ENCODE results near the gene NOS1. TPM values are rescaled to one million over a fixed set of nuclear protein-coding genes. Genes with fewer than 3 reads are reported as not detected.

Gene NOS1
- total RNA-seq, 4 donors from 2014 or later: 6.6 to 15.4 (median 12.0) TPM

DNA sequence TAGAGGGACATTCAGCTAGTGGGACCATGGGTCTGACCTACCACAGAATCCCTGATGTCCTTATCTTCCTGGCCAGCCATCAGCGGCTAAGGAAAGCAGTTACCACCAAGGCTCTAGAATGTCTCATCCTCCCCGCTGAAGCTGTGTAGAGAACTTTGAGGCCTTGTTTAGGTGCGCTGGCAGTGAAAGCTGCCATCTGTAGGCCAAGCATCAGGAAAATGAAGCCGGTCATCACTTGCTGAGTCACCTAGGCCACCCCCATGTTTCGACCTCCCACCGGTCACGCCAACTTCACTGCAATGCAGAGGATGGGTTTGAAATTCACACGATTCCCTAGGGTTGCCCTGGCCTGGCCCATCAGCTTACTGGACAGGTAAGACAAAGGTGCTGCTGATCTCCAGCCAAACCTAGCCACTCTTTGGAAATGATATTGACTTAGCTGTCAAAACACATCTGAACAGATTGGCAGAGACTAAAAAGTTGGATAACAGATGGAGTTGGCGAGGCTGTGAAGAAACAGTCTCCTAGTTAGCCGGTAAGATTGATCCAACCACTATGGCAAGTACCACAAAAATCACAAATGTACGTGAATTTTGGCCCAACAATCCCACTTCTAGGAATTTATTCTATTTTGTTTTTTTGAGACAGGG, 52.0 kb downstream of the NOS1 start:
- Histone ChIP-seq H3K36me3 (no peaks in the 10 kb centered on the region), H3K4me3 (no peak overlapping the region), H3K4me1 (no peaks in the 10 kb centered on the region), H3K27ac (no peak overlapping the region), H3K9me3 (no peaks in the 10 kb centered on the region), H3K27me3 (no peaks in the 10 kb centered on the region)
- WGBS: 86% methylated on average over 9 of the region's 11 CpGs
- TF ChIP-seq POLR2AphosphoS5 (IDR thresholded peaks at IDR 0.05) (no peak), POLR2A (IDR thresholded peaks at IDR 0.05) (no peak), EP300 (IDR thresholded peaks at IDR 0.05) (no peak), CTCF (IDR thresholded peaks at IDR 0.05) (no peak)
- no peak for DNase-seq (ENCODE audit: low spot score in 2 of 2)

GRCh38 chr12:117300174-117300573, 61.3 kb downstream of the NOS1 start:
- no peak for DNase-seq (ENCODE audit: low spot score in 2 of 2)
- no peaks in the 10 kb centered on the region for H3K36me3 ChIP-seq

DNA sequence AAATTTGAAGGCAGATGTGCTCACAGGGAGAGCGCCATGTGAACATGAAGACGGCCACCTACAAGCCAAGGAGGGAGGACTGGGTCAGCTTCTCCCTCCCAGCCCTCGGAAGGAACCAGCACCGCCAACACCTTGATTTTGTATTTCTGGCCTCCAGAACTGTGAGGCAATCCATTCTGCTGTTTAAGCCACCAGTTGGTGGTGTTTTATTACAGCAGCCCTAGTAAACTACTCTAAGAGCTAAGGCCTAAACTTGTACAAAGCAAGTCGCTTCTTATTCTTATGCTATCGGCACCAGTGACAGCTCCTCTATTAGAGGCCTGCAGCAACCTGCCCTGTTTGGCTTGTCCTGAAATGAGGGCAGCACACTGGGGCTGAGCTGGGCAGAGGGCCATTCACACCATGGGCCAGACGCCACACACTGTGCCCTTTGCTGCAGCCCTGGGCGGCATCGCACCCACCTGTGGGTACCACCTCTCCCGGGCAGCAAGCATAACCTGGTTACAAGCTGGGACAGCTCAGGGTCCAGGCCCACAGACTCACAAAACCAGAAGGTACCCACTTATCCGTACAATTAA, 62.7 kb downstream of the NOS1 start:
- no peaks in the 10 kb centered on the region for H3K36me3 ChIP-seq
- 75% methylated on average over 8 of the region's 11 CpGs for WGBS
- peaks cover 12% of the 10 kb centered on the region for H3K4me1 ChIP-seq
- no peak overlapping the region for H3K27ac ChIP-seq
- no peak for DNase-seq (ENCODE audit: low spot score in 2 of 2)
- no peaks in the 10 kb centered on the region for H3K9me3 ChIP-seq
- TF ChIP-seq EP300 (IDR thresholded peaks at IDR 0.05) (no peak), POLR2A (IDR thresholded peaks at IDR 0.05) (no peak), CTCF (IDR thresholded peaks at IDR 0.05) (no peak), POLR2AphosphoS5 (IDR thresholded peaks at IDR 0.05) (no peak)
- H3K27me3 ChIP-seq: peaks cover 4% of the 10 kb centered on the region
- H3K4me3 ChIP-seq: no peak overlapping the region

More at GRCh38 chr12:117300174-117300573, 61.3 kb downstream of the NOS1 start:
- Histone ChIP-seq H3K27me3 (peaks cover 4% of the 10 kb centered on the region), H3K27ac (no peak overlapping the region), H3K4me1 (peaks cover 6% of the 10 kb centered on the region), H3K9me3 (no peaks in the 10 kb centered on the region), H3K4me3 (no peak overlapping the region)
- 61% methylated on average over 4 of the region's 4 CpGs for WGBS
- no peak for TF ChIP-seq EP300 (IDR thresholded peaks at IDR 0.05)
- TF ChIP-seq POLR2A (IDR thresholded peaks at IDR 0.05): no peak
- no peak for TF ChIP-seq CTCF (IDR thresholded peaks at IDR 0.05)
- no peak for TF ChIP-seq POLR2AphosphoS5 (IDR thresholded peaks at IDR 0.05)

GRCh38 chr12:117298191-117298590, 63.2 kb downstream of the NOS1 start:
- Histone ChIP-seq H3K4me1 (peaks cover 12% of the 10 kb centered on the region), H3K4me3 (no peak overlapping the region), H3K27me3 (peaks cover 4% of the 10 kb centered on the region), H3K27ac (no peak overlapping the region), H3K9me3 (no peaks in the 10 kb centered on the region), H3K36me3 (no peaks in the 10 kb centered on the region)
- 89% methylated on average over 7 of the region's 7 CpGs for WGBS
- no peak for DNase-seq (ENCODE audit: low spot score in 2 of 2)
- TF ChIP-seq EP300 (IDR thresholded peaks at IDR 0.05): no peak
- TF ChIP-seq CTCF (IDR thresholded peaks at IDR 0.05): no peak
- TF ChIP-seq POLR2AphosphoS5 (IDR thresholded peaks at IDR 0.05): no peak
- TF ChIP-seq POLR2A (IDR thresholded peaks at IDR 0.05): no peak

GRCh38 chr12:117294189-117294603, 67.2 kb downstream of the NOS1 start:
- no peaks in the 10 kb centered on the region for H3K9me3 ChIP-seq
- no peak overlapping the region for H3K27ac ChIP-seq
- 9% methylated on average over 14 of the region's 14 CpGs for WGBS
- no peak overlapping the region for H3K4me3 ChIP-seq
- H3K4me1 ChIP-seq: peaks cover 12% of the 10 kb centered on the region
- no peak for DNase-seq (ENCODE audit: low spot score in 2 of 2)
- H3K36me3 ChIP-seq: no peaks in the 10 kb centered on the region
- H3K27me3 ChIP-seq: peaks cover 16% of the 10 kb centered on the region
- TF ChIP-seq POLR2A (IDR thresholded peaks at IDR 0.05) (no peak), CTCF (IDR thresholded peaks at IDR 0.05) (no peak), POLR2AphosphoS5 (IDR thresholded peaks at IDR 0.05) (no peak), EP300 (IDR thresholded peaks at IDR 0.05) (no peak)

Data from suprapubic skin (tissue), 4 donors.